GM18909 (cell line): Measurements from ENCODE around the gene SEC24C.
A peak's percentile ranks its signal among the peaks of the same experiment; 100 is the strongest.
"Not testable (repeated sequence)": the region's sequence is repeated elsewhere in the genome, so short reads cannot be mapped to it uniquely, and the experiment has no call there.

ENCODE experiments used
- ATAC-seq: cut with Tn5 transposase; IDR thresholded peaks from one replicate; pipeline ENCODE4 v1.9.1; 2021; ENCODE audit warnings: mild to moderate bottlenecking; ENCODE audit not compliant: unreplicated experiment, poor library complexity

SEC24C gene, protein sequence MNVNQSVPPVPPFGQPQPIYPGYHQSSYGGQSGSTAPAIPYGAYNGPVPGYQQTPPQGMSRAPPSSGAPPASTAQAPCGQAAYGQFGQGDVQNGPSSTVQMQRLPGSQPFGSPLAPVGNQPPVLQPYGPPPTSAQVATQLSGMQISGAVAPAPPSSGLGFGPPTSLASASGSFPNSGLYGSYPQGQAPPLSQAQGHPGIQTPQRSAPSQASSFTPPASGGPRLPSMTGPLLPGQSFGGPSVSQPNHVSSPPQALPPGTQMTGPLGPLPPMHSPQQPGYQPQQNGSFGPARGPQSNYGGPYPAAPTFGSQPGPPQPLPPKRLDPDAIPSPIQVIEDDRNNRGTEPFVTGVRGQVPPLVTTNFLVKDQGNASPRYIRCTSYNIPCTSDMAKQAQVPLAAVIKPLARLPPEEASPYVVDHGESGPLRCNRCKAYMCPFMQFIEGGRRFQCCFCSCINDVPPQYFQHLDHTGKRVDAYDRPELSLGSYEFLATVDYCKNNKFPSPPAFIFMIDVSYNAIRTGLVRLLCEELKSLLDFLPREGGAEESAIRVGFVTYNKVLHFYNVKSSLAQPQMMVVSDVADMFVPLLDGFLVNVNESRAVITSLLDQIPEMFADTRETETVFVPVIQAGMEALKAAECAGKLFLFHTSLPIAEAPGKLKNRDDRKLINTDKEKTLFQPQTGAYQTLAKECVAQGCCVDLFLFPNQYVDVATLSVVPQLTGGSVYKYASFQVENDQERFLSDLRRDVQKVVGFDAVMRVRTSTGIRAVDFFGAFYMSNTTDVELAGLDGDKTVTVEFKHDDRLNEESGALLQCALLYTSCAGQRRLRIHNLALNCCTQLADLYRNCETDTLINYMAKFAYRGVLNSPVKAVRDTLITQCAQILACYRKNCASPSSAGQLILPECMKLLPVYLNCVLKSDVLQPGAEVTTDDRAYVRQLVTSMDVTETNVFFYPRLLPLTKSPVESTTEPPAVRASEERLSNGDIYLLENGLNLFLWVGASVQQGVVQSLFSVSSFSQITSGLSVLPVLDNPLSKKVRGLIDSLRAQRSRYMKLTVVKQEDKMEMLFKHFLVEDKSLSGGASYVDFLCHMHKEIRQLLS

DNA sequence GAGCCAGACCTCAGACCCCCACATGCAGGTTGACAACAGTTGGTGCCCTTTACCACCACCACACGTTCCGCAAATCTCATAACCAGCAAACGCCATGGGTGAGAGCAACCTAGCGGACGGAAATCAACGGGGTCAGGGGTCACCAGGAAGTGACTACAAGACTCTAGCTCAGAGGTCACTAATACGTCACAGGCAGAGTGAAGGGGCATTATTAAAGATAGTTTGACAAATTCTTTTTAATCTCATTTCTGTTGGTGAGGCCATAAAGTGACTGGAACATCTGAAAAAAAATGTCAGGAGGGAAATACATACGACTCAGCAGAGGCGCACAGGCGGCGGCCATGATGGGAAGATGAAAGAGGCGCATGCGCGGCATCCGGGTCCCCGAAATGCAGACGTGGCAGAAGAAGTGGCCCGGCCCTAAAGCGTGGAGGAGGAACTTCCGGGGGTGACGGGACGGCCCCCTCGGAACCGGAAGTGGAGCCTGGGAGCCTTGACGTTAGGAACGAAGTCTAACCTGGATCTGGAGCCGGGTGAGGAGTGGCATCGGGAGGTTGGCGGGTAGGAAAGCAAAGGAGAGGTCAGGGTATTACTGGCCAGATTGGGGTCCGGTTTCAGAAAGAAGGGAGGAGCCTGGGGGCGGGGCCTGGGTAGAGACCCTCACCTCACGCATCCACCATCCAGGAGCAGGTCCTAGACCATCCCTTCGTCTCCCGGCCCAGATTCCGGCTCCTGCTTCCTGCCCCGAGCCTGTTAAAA lies at the start of gene SEC24C:
SEC24C (plus strand) TSS at position 468 of the 759 bp plus-strand sequence. CDS start 2,461 bp downstream, outside the sequence.
- peak; percentile 95 for ATAC-seq

- not testable (repeated sequence) for ATAC-seq
Measured at GRCh38 chr10:73695302-73695701, 48.9 kb upstream of the SEC24C start.

GRCh38 chr10:73697675-73698159 lies 46.5 kb upstream of the SEC24C start, which contains the start of gene AGAP5:
TSS of gene AGAP5 (minus strand) at chr10:73698109. CDS start at chr10:73697755, 354 bp downstream.
- ATAC-seq: not testable (repeated sequence)

DNA sequence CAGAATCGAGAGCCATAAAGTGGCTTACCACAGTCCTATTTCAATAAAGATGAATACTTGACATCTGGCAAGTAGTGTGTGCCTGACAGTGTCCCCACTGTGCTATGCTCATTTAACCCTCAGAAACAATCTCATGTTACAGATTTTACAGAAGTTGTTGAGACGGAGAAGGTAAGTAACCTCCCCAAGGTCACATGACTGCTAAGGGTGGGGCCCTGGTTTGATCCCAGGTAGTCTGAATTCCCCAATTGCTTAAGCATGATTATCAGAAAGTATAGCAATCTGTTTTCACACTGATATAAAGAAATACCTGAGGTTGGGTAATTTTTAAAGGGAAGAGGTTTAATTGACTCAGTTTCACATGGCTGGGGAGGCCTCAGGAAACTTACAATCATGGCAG lies 45.4 kb upstream of the SEC24C start:
- ATAC-seq: not testable (repeated sequence)

DNA sequence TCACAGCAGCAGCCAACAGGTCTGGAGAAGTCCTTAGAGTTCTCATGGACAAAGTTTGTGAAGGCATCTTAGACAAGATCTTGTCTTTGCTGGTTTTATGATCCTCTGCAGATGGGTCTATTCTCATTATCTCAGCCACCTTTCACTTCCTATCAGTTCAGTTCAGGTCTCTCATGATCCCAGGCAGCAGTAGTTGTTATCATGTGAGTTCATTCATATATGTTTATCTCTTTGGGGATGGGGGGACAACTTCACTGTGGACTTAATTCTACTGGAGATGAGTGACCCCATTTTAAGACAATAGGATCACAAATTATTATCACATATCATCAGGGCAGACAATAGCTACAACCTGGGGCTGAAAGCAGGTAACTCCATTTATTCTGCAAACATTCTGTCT lies 40.2 kb upstream of the SEC24C start:
- ATAC-seq: not testable (repeated sequence)

DNA sequence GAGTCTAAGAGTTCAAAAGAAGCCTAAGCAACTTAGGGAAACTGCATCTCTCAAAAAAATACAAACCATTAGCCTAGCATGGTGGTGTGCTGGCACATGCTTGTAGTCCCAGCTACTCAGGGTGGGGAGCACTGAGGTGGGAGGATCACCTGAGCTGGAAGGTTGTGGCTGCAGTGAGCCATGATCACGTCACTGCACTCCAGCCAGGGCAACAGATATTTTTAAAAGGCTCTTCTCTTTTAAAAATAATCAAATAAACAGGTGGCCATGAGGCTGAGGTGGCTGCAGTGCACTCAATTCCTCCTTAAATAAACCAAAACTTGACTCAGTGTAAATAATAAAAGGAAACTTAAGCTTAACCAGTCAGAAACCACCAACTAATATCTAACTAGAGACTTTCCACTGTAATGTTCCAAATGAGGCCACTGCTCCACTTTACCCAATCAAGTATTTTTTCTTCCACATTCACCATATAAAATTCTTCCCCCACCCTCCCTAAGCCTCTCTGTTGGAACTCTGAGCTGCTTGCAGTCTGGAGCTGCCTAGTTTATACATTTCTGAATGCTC lies 38.6 kb upstream of the SEC24C start:
- ATAC-seq: not testable (repeated sequence)

- not testable (repeated sequence) for ATAC-seq
Measured at GRCh38 chr10:73706488-73706887, 37.7 kb upstream of the SEC24C start.

DNA sequence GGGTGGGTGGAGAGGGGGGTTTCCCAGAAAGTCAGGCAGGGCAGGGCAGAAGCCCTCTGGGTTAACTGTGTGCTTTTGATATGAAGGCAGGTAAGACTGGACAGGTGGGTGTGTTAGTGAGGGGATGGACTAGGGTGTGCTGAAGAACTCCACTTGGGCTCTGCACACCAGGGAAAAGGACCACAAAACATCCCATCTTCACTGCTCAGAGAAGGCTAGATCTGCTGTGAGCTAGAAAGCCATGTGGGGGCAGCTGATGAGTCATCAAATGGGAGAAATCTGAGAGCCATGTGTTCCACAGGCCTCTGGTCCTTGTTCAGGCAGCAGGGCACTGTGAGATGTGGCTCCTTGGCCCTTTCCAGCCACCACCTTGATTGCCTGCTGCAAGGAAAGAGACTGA lies 36.5 kb upstream of the SEC24C start:
- ATAC-seq: not testable (repeated sequence)

- not testable (repeated sequence) for ATAC-seq
Measured at GRCh38 chr10:73708122-73708521, 36.0 kb upstream of the SEC24C start.

DNA sequence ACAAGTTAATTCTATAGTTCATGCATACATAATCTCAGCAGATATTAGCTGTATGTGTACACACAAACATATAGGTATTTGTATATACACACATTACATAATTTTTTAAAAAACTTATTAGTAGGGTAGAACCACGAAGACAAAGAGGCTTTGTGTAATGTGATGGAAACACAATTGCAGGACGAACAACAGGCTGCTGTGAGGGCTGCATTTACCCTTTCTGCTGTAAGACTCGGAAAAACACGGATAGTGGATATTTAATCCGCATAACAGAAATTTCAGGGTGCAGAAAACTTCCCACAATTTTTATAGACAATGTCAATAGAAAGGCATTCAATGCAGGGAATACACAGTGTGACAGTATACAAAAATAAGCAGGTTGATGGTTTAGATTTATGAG lies 32.5 kb upstream of the SEC24C start:
- ATAC-seq: not testable (repeated sequence)

DNA sequence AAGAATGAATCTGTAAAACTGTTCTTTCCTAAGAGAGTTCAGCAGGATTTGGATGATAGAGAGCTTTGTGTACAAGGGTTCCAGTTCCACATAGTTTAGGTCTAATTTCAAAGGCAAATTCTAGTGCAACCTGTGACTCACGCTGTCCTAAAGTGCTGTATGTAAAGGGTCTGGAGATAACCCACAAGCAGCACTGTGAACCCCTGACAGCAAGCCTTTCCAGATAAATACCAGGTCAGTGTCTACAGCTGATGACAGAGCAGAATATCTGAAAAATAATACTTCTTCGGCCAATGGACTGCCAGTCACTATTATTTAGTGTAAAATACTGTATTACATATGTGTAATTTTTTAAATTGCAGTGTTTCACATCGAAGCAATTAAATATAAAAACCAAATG lies 30.3 kb upstream of the SEC24C start:
- ATAC-seq: not testable (repeated sequence)

- not testable (repeated sequence) for ATAC-seq
Measured at GRCh38 chr10:73714483-73714882, 29.7 kb upstream of the SEC24C start.

- not testable (repeated sequence) for ATAC-seq
Measured at GRCh38 chr10:73715179-73716156, 28.7 kb upstream of the SEC24C start.

DNA sequence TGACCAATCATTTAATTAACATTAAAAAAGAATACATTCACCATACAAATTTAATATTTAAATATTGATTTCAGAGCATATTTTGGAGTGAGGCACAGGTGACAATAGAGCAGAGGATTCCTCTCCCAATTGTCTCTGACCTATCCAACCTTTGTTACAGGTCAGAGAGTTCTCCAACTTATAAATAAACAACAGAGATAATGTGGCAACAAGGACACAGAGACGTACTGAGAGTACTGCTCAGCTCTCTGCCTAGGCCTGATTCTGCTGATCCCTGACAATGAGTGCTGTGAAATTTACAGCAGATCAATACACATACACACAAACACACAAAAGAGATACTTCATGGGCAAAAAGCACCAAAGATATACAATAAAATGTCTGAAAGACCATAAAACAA lies 27.9 kb upstream of the SEC24C start:
- no peak for ATAC-seq

DNA sequence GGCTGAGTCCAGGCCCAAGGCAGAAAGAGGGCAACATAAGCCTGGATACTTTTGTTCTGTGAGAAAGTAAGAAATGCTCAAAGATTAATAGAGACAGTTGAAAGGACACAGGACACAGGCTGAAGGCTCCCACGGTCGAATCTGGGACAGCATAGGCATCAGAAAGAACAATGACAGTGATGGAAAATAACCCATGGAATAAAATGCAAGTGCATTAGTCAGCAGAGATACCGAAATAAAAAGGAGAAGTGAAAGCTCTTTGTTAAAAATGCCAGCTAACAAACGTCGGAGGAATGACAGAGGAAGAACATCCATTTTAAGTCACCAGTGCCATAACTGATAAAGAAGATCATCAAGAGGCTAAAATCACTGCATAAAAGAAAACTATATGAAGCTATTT lies 26.6 kb upstream of the SEC24C start:
- ATAC-seq: no peak

DNA sequence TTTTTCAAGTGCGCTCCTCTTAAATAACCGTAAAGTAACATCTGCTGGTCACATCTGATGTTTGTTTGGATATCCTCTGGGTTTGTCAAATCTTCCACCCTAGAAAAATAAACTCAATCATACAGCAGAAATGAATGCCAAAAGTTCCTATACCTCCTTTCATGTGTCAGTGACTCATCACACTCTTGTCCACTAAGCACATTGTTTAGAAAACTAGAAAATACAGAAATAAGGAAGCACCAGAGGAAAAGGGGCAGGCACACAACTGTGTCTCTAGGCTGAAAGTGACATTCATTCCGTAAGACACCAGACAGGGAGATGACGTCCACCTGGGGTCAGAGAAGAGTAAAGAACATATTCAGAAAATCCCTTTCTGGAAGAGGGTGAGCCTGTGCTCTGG lies 23.6 kb upstream of the SEC24C start:
- ATAC-seq: not testable (repeated sequence)

GRCh38 chr10:73723516-73723915 lies 20.7 kb upstream of the SEC24C start:
- ATAC-seq: no peak

DNA sequence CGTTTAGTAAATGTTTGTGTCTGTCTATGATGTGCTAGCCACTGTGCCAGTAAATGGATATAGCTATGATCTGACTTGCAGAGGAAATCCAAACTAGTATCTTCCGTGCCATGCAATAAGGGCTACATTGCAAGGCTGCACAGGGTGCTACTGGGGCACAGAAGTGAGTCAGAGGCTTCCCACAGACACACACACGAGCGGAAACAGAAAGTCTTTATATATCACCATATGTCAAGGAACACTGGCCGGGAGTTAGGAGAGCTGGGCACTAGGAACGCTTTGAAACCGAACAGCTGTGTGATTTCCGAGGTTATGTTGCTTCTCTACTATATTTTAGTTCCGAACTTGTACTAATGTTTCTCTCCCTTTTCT lies 14.4 kb upstream of the SEC24C start:
- ATAC-seq: not testable (repeated sequence)
